ENCODE results near the gene MAP7. TPM values are rescaled to one million over a fixed set of nuclear protein-coding genes. Genes with fewer than 3 reads are reported as not detected.

Gene MAP7
- total and polyA plus RNA-seq, 2 experiments from 2014 or later, result 0.76 to 0.79 TPM

DNA sequence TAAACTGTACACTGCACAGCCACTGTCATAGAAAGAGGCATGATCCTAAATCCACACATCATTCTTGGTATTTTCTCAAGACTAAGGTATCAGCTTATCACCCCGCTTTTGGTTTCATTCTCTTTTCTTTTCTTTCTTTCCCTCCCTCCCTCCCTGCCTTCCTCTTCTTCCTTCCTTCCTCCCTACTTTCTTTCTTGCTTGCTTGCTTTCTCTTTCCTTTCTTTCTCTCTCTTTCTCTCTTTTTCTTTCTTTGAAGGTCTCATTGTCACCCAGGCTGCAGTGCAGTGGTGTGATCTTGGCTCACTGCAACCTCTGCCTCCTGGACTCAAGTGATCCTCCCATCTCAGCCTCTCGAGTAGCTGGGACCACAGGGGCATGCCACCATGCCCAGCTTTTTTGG is 81.1 kb downstream of the MAP7 start:
- H3K27me3 ChIP-seq (replicated peaks; ENCODE audit: insufficient read depth), result no peaks in the 10 kb centered on the region
- no peak overlapping the region for H3K27ac ChIP-seq
- no peak overlapping the region for H3K4me2 ChIP-seq (ENCODE audit: unreplicated experiment)
- no peaks in the 10 kb centered on the region for H3F3A ChIP-seq (ENCODE audit: insufficient read depth)
- H3K4me3 ChIP-seq, result no peak overlapping the region
- H3K36me3 ChIP-seq (ENCODE audit: low read depth), result no peaks in the 10 kb centered on the region
- no peak for DNase-seq
- no peaks in the 10 kb centered on the region for H3K9me2 ChIP-seq (ENCODE audit: insufficient read depth)
- WGBS, 2 experiments (ENCODE audit: low coverage in 1 of 2, low lambda C conversion rate in 2 of 2, missing lambda C conversion rate in 2 of 2), result 24 to 57% methylated on average over 1 to 2 of the region's 2 CpGs
- TF ChIP-seq EZH2phosphoT487 (IDR thresholded peaks at IDR 0.05; ENCODE audit: insufficient read depth, low read depth), result no peak
- no peak for TF ChIP-seq EZH2 (IDR thresholded peaks at IDR 0.05; ENCODE audit: insufficient read depth, poor library complexity, severe bottlenecking)
- no peaks in the 10 kb centered on the region for H4K20me1 ChIP-seq (ENCODE audit: insufficient read depth)
- no peak overlapping the region for H2AFZ ChIP-seq
- H3K79me2 ChIP-seq (ENCODE audit: insufficient read depth), result no peaks in the 10 kb centered on the region
- no peaks in the 10 kb centered on the region for H3K9me3 ChIP-seq (ENCODE audit: low read depth)
- in situ Hi-C loops (cut with MboI), result no loop called here
- no peak overlapping the region for H3K9ac ChIP-seq
- no peaks in the 10 kb centered on the region; the same call in 1 of the 2 replicates for H3K4me1 ChIP-seq (ENCODE audit: insufficient read depth)

DNA sequence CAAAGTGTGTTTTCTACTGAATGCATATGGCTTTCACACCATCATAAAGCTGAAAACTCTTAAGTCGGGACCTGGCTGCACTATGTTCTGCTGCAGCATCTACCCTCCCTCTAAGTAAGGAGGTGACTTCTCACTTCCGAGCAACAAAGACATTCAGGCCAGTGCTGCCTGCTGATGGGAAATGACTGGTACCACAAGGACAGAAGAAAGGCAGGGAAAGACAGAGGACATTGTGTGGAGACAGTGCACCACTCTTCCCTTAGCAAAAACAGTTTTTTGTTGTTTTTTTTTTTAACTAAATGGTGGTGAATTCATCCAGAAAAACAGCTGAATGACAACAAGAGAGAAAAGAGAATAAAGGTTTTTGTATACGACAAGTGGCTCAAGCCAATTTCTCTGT is 81.5 kb downstream of the MAP7 start:
- no peaks in the 10 kb centered on the region for H4K20me1 ChIP-seq (ENCODE audit: insufficient read depth)
- H3F3A ChIP-seq (ENCODE audit: insufficient read depth), result no peaks in the 10 kb centered on the region
- DNase-seq, result no peak
- H3K79me2 ChIP-seq (ENCODE audit: insufficient read depth), result no peaks in the 10 kb centered on the region
- no peak overlapping the region for H3K27ac ChIP-seq
- no peaks in the 10 kb centered on the region for H3K27me3 ChIP-seq (replicated peaks; ENCODE audit: insufficient read depth)
- no peaks in the 10 kb centered on the region; the same call in 1 of the 2 replicates for H3K4me1 ChIP-seq (ENCODE audit: insufficient read depth)
- no peaks in the 10 kb centered on the region for H3K36me3 ChIP-seq (ENCODE audit: low read depth)
- in situ Hi-C loops (cut with MboI), result no loop called here
- TF ChIP-seq EZH2phosphoT487 (IDR thresholded peaks at IDR 0.05; ENCODE audit: insufficient read depth, low read depth) (no peak), EZH2 (IDR thresholded peaks at IDR 0.05; ENCODE audit: insufficient read depth, poor library complexity, severe bottlenecking) (no peak)
- H2AFZ ChIP-seq, result no peak overlapping the region
- H3K4me3 ChIP-seq, result no peak overlapping the region
- H3K9me2 ChIP-seq (ENCODE audit: insufficient read depth), result no peaks in the 10 kb centered on the region
- WGBS, 2 experiments (ENCODE audit: low coverage in 1 of 2, low lambda C conversion rate in 2 of 2, missing lambda C conversion rate in 2 of 2), result 85 to 91% methylated on average over 3 of the region's 3 CpGs
- no peak overlapping the region for H3K4me2 ChIP-seq (ENCODE audit: unreplicated experiment)
- no peaks in the 10 kb centered on the region for H3K9me3 ChIP-seq (ENCODE audit: low read depth)
- no peak overlapping the region for H3K9ac ChIP-seq

DNA sequence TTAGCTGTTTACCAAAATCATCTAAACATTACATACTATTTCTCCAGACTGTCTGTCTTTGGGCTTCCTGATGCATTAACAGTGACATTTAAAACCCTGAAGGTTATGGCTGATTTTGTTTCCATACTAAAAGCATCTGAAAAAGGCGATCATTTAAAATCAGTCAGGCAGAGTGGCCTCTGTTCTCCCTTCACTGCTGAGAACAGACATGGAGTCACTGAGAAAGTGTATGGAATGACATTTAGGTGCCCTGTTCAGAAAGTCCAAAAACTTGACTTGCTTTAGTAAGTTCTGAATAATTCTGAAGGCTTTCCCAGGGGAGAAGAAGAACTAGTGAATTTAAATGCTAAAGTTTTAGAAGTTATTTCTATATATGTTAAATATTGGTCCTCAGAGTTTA is 83.0 kb downstream of the MAP7 start:
- no peak overlapping the region for H2AFZ ChIP-seq
- H3K9me2 ChIP-seq (ENCODE audit: insufficient read depth), result no peaks in the 10 kb centered on the region
- no peaks in the 10 kb centered on the region for H3K9me3 ChIP-seq (ENCODE audit: low read depth)
- H3K4me1 ChIP-seq (ENCODE audit: insufficient read depth), result no peaks in the 10 kb centered on the region
- WGBS, 2 experiments (ENCODE audit: low coverage in 1 of 2, low lambda C conversion rate in 2 of 2, missing lambda C conversion rate in 2 of 2), result 78 to 89% methylated on average over 1 of the region's 1 CpG
- no peaks in the 10 kb centered on the region for H3K27me3 ChIP-seq (replicated peaks; ENCODE audit: insufficient read depth)
- in situ Hi-C loops (cut with MboI), result no loop called here
- no peak overlapping the region for H3K4me2 ChIP-seq (ENCODE audit: unreplicated experiment)
- H3K27ac ChIP-seq, result no peak overlapping the region
- no peak overlapping the region for H3K9ac ChIP-seq
- H3K36me3 ChIP-seq (ENCODE audit: low read depth), result no peaks in the 10 kb centered on the region
- no peaks in the 10 kb centered on the region for H4K20me1 ChIP-seq (ENCODE audit: insufficient read depth)
- DNase-seq, result no peak
- no peak for TF ChIP-seq EZH2 (IDR thresholded peaks at IDR 0.05; ENCODE audit: insufficient read depth, poor library complexity, severe bottlenecking)
- H3F3A ChIP-seq (ENCODE audit: insufficient read depth), result no peaks in the 10 kb centered on the region
- no peaks in the 10 kb centered on the region for H3K79me2 ChIP-seq (ENCODE audit: insufficient read depth)
- H3K4me3 ChIP-seq, result no peak overlapping the region

DNA sequence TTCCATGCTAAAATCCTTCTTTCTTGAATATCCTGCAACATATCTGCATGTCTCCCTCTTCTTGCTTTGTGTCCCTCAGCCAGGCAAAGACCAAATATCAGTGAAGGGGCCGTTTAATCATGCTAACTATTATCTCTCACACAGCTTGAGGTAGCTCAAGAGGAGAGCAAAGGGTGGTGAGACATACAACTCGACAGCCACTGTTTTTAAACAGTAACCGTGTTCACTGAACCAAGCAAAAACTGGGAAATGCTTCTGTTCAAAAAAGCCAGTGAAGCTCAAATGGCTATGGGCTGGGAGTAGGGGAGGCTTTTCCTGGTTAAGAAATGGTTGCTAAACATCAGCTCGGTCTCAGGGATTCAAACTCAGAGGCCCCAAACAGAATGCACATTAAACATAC is 83.4 kb downstream of the MAP7 start:
- 35 to 36% methylated on average over 4 of the region's 4 CpGs for WGBS, 2 experiments (ENCODE audit: low coverage in 1 of 2, low lambda C conversion rate in 2 of 2, missing lambda C conversion rate in 2 of 2)
- no peaks in the 10 kb centered on the region for H3K27me3 ChIP-seq (replicated peaks; ENCODE audit: insufficient read depth)

DNA sequence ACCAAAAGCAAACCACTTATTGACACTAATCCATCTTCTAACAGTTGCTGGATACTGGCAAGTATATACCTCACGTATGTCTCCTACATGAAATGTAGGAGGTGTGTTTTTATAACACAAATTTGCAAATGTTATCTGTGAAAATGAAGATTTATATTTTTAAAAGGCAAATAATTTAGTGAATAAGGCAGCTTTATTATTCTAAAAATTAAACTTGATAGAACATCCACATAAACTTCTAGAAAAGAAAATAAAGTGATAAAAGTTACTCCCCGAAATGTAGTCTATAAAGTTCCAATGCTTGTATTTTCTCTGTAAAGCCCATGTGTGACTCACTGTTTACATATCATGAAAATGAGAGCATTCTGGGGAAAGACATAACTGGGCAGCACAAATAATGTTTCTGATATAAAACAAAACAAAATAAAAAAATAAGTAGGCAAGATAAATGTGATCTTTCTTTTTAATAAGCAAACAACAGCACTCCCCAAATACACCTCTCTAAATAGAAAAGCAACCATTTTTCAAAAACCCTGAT is 84.4 kb downstream of the MAP7 start:
- Histone ChIP-seq H2AFZ (no peak overlapping the region), H3K4me2 (ENCODE audit: unreplicated experiment) (no peak overlapping the region), H3K9me3 (ENCODE audit: low read depth) (no peaks in the 10 kb centered on the region), H3K36me3 (ENCODE audit: low read depth) (no peaks in the 10 kb centered on the region), H3K9ac (no peak overlapping the region), H4K20me1 (ENCODE audit: insufficient read depth) (no peaks in the 10 kb centered on the region), H3F3A (ENCODE audit: insufficient read depth) (no peaks in the 10 kb centered on the region), H3K79me2 (ENCODE audit: insufficient read depth) (no peaks in the 10 kb centered on the region), H3K27me3 (replicated peaks; ENCODE audit: insufficient read depth) (no peaks in the 10 kb centered on the region), H3K4me1 (ENCODE audit: insufficient read depth) (no peaks in the 10 kb centered on the region), H3K27ac (no peak overlapping the region), H3K9me2 (ENCODE audit: insufficient read depth) (no peaks in the 10 kb centered on the region), H3K4me3 (no peak overlapping the region)
- 65 to 76% methylated on average over 2 of the region's 2 CpGs for WGBS, 2 experiments (ENCODE audit: low coverage in 1 of 2, low lambda C conversion rate in 2 of 2, missing lambda C conversion rate in 2 of 2)
- no peak for TF ChIP-seq EZH2 (IDR thresholded peaks at IDR 0.05; ENCODE audit: insufficient read depth, poor library complexity, severe bottlenecking)
- TF ChIP-seq EZH2phosphoT487 (IDR thresholded peaks at IDR 0.05; ENCODE audit: insufficient read depth, low read depth), result no peak
- DNase-seq, result peak; percentile 43
- in situ Hi-C loops (cut with MboI), result no loop called here

More for the DNA sequence above, 83.4 kb downstream of the MAP7 start:
- Histone ChIP-seq H3K9ac (no peak overlapping the region), H3K79me2 (ENCODE audit: insufficient read depth) (no peaks in the 10 kb centered on the region), H3K27ac (no peak overlapping the region), H3F3A (ENCODE audit: insufficient read depth) (no peaks in the 10 kb centered on the region), H3K9me2 (ENCODE audit: insufficient read depth) (no peaks in the 10 kb centered on the region), H3K4me1 (ENCODE audit: insufficient read depth) (no peaks in the 10 kb centered on the region), H3K4me2 (ENCODE audit: unreplicated experiment) (no peak overlapping the region), H3K9me3 (ENCODE audit: low read depth) (no peaks in the 10 kb centered on the region), H3K4me3 (no peak overlapping the region), H3K36me3 (ENCODE audit: low read depth) (no peaks in the 10 kb centered on the region), H2AFZ (no peak overlapping the region), H4K20me1 (ENCODE audit: insufficient read depth) (no peaks in the 10 kb centered on the region)
- TF ChIP-seq EZH2 (IDR thresholded peaks at IDR 0.05; ENCODE audit: insufficient read depth, poor library complexity, severe bottlenecking), result no peak
- TF ChIP-seq EZH2phosphoT487 (IDR thresholded peaks at IDR 0.05; ENCODE audit: insufficient read depth, low read depth), result no peak
- in situ Hi-C loops (cut with MboI), result no loop called here
- no peak for DNase-seq

All from GM23248 (cell line).